IMR-90 (cell line): ENCODE data around the gene HMGN4. TPM values are rescaled to one million over a fixed set of nuclear protein-coding genes. Genes with fewer than 3 reads are reported as not detected.

Experiments used
- CTCF ChIP-seq: conservative IDR thresholded peaks from 2 replicates; pipeline ENCODE4 v1.5.1; 2012; ENCODE audit warnings: mild to moderate bottlenecking, low read depth, low read length, improper control_type of control experiment
- POLR2A ChIP-seq: IDR thresholded peaks from 2 replicates; pipeline ENCODE4 v1.6.1; 2012; ENCODE audit warnings: mild to moderate bottlenecking, low read depth, low read length
- polyA plus RNA-seq, 3 experiments: library from polyadenylated mRNA; depleted of rRNA; stranded (reverse); fragments of >200 nt; gene quantifications; 2 replicates each; pipeline ENCODE4 v1.2.3, GENCODE V29; 2012; ENCODE audit warnings: low replicate concordance in 1 of 3
- total RNA-seq: library from RNA; depleted of rRNA; stranded (reverse); fragments of >200 nt; gene quantifications from 2 replicates; pipeline ENCODE4 v1.2.3, GENCODE V29; 2012

HMGN4 gene
- total and polyA plus RNA-seq, 2 of the 4 experiments (the other 2 are of a cell fraction), result 46.4 to 50.2 TPM

- TF ChIP-seq CTCF (no peak), POLR2A (no peak)
Measured at GRCh38 chr6:26570027-26570809, 32.1 kb downstream of the HMGN4 start (continued).
